GM10847 (cell line): ENCODE data around the gene WDR86.

Experiments used
- POLR2A ChIP-seq: IDR thresholded peaks from 2 replicates; pipeline ENCODE4 v1.6.1; 2011; ENCODE audit not compliant: insufficient read length; ENCODE audit errors: extremely low read depth

The WDR86 gene

DNA sequence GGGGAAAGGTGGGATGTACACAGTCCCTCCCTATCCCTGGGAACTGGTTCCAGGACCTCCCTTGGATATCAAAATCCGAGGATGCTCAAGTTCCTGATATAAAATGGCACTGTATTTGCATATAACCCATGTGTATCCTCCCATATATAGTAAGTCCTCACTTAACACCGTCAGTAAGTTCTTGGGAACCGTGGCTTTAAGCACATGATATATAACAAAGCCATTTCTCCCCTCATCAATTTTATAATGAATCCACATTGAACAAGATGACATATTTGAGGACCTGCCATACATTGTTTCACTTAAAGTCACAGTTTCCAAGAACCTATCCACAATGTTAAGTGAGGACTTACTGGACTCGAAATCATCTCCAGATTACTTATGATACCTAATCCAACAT is 24.7 kb upstream of the WDR86 start:
- no peak for TF ChIP-seq POLR2A

DNA sequence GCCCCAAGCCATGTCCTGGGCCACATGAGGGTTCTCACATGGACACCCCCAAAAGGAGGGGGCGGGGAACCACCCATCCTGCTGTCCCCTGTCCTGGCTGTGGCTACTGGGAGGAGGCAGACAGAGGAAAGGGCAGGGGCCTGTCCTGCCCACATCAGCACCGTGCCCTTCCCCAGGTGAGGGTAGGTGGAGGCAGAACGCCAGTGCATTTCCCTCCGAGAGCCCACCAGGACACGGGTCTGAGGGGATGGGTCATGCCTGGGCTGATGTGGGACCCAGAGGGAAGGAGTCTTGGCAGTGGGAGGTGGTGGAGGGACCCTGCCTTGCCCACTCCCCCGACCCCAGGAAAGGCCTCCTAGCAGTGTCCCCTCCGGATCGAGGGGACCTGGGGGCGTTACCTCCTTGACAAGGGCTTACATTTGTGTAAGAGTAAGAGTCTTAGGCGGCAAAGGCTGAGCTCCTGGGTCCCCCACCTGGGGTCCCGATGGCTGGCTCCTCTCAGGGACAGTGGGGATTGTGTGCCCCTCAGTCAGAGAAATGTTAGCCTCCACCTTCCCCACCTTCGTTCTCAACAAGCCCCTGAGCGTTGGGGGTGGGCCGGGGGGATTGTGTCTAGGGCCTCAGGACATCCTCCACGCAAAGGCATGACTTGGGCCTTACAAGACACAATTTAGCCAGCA is 24.0 kb upstream of the WDR86 start:
- no peak for TF ChIP-seq POLR2A

DNA sequence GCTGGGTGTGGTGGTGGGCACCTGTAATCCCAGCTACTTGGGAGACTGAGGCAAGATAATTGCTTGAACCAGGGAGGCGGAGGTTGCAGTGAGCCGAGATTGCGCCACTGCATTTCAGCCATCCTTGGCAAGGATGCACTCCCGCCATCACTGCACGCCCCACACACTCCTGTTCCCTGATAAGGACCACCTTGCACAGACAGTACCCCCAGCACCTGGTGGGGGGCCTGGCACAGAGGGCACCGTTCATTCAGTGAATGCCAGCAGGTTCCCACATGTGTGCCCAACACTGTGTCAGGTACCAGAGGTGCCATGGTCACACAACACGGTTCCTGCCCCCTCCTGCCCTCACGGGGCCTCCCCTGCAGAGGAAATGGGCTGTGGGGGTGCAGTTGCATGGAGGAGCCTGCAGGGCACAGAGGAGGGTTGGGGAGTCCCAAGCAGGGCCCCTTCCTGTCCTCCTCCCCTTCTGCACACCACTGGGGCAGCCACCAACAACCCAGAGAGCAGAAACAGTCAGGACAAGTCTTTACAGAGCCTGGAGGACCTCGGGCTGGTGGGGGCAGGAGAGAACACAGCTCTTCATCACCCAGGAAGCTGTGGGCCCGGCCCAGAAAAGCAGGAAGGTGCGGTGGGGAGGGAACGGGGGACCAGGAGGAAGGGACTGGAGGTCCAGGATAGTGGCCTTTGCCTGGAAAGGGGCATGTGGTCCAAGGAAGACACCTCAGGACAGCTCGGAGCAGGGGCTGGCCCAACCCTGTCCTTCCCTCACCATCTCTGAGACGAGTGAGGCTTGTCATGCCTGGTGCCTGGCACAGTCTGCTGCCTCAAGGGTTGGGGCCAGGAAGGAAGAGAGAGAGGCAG is 23.1 kb upstream of the WDR86 start:
- TF ChIP-seq POLR2A, result no peak

DNA sequence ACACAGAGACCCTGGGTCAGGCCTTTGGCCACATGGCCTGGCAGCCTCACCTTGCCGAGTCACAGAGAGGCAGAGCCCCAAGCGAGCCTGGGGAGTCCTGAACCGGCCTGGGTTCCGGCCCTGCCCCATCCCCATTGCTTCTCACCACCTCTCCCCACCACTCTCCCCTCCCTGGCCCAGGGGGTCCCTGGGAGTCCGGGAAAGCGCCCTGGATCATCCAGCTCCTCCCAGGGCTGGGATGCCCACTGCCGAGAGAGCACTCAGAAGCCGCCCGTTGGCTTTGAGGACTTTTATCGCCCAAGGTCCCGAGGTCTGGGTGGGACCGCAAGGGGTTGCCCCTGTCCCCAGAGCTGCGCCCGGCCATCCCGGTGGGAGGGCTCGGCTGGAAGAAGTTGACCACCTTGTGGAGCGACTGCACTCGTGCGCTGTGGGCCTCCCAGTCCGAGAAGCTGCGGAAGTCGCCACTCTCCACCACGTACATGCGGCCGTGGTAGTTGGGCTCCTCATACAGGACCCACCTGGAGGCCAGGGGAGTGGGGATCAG is 22.0 kb upstream of the WDR86 start:
- no peak for TF ChIP-seq POLR2A

DNA sequence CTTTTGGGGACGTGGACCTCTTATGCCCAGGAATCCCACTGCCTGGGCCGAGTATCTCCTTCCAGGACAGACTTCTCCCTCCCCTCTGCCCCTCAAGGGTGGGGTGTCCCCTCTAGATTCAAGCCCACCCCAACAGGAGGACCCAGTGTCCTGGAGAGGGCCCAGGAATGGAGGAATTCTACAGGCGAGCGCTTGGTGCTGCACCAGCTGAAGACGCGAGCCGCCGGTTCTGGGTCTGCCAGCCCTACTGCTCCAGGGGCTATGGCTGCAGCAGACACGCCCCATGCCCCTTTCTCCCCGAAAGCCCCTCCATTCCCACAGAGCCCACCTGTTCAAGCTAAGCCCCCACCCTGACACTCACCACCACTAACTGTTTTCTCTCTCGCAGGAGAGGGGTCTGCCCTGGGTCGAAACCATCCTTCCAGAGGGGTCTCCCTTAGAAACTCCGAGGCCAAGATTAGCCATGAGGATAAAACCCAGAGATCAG is 21.5 kb upstream of the WDR86 start:
- no peak for TF ChIP-seq POLR2A

DNA sequence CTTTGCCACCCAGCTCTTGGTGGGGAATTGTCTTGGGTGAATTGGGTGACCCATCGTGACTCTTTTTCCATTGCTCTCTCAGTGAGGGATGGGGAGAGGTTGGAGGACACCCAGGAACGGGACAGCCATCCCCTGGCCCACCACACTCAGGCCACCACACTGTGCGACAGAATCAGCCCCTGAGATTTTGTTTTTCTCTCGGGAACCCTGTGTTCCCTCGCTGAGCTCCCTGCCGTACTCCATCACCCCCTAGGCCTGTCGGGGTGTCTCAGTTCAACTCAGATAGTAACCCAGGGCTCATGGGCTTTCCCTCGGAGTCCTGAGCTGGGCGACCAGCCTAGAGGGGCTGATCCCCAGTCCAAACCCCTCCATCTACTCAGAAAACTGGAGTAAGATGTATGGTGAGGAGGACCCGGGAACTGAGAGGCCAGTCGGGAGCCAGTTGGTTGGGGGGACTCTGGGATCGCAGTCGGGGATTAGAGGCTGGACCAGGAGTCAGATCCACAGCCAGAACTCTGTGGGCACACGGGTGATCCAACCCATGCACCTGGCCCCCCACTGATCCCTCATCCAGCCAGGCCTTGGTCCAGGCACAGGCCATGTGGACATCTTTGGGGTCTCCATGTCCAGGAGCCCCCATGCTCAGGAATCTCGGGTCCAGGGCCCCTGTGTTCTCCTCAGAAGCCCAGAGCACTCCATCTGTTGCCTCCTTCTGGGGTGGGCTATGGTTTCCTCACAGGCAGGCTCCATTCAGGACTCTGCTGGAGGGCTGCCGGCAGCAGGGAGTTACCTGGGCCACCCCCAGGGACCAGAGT is 20.8 kb upstream of the WDR86 start:
- no peak for TF ChIP-seq POLR2A

DNA sequence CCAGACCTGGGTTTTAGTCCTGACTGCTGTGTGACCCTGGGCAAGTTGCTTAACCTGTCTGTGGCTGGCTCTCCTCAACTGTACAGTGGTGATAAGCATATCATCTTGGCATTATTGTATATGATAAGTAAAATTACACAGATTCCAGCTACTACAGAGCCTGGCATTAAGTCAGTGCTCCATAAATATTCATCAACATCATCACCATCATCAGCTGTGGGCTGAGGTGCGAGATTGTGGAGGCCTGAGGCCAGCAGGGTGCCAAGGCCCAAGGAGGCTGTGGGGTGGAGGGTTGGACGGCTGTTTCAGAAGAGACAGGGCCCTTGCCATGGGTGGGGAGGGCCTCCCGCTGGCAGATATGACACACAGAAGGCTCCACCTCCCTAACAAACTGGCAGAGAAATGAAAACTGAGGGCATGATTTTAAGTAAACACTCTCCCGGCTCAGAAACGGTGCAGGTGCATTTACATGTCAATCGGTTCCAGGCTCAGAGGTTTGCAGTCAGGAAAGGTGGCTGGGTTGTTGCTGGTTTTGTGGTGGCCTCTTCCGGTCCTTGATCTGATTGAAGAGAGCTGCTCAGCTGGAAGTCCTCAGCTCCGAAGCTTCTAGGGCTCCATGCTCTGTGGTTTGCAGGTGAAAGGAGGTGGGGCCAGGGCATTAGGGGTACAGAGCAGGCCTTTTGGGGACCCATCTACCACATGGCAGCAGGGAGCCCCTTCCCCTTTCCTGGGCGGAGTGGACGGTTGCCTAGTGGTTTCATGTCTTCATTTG is 19.9 kb upstream of the WDR86 start:
- TF ChIP-seq POLR2A, result no peak

DNA sequence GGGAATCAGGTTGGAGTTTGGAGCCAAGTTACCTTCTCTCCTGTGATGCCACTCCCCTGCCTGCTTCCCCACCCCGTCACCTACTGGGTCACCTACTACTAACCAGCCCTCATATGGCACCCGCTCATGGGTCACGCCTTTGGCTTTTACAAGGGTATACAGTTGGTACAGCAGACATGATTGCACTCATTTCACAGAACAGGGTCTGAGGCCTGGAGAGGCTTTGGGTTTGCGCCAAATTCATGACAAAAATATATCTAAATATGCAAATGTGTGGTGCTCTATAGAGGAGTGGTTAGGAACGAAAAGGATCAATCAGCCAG is 19.4 kb upstream of the WDR86 start:
- TF ChIP-seq POLR2A, result no peak

DNA sequence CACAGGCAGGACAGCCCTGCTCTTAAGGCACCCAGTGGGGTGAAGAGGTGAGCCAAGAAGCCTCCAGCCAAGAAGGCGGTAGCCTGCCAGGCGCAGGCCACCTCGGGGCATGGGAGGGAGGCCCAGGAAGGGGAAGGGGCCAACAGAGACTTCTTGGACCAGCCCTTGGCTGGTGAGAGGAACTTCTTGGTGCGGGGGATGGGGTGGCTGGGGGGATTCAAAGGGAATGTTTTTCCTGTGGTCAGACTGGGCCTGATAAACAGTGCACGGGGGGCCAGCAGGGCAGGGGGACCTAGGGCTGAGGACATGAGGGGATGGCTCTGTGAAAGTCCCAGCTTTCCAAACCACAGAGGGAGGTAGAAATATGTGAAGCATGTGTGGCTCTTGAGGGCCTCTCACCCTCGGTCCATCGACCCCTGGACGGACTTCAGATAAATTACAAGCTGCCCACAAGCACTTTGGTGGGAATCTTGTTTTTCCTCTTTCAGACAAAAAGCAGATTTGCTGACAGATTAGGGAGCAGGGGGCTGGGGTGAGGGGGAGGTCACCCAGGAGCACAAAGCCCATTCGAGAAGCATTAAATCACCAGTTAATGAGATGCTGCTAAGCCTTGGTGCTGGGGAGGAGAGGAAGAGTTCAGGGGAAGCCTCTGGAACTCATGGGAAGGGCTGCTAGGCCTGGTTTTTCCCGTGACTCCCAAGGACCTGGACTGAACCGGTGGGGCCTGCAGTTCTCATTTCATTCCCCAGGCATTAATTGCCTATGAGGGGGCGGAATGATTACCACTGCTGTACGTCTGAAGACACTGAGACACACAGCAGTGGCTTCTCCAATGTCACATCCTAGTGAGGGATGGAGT is 18.8 kb upstream of the WDR86 start:
- no peak for TF ChIP-seq POLR2A

DNA sequence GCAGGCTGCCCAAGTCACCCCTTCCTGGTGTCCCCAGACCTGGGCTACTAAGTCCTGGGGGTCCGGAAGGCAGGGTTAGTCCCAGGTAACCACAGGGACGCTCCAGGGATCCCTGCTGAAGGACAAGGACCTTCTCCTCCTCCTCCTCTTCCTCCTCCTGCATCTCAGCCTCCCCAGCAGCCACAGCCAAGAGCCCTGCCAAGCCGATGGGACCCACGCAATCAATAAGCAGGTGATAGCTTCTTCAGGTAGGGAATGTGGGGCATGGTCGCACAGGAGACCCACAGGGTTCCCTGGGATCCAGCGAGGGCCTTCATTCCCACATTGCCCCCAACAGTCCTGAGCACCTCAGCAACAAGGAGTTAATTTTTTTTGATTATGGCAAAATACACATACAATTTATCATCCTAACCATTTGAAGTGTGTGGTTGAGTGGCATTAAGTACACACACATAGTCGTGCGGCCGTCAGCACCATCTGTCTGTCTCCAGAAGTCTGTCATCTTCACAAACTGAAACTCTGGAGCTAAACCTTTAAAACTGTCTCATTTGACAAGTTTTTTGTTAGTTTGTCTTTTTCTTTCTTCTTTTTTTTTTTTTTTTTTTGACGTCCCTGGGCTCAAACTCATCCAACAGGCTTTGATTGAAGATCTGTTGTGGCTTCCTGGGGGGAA is 18.0 kb upstream of the WDR86 start:
- TF ChIP-seq POLR2A, result no peak

DNA sequence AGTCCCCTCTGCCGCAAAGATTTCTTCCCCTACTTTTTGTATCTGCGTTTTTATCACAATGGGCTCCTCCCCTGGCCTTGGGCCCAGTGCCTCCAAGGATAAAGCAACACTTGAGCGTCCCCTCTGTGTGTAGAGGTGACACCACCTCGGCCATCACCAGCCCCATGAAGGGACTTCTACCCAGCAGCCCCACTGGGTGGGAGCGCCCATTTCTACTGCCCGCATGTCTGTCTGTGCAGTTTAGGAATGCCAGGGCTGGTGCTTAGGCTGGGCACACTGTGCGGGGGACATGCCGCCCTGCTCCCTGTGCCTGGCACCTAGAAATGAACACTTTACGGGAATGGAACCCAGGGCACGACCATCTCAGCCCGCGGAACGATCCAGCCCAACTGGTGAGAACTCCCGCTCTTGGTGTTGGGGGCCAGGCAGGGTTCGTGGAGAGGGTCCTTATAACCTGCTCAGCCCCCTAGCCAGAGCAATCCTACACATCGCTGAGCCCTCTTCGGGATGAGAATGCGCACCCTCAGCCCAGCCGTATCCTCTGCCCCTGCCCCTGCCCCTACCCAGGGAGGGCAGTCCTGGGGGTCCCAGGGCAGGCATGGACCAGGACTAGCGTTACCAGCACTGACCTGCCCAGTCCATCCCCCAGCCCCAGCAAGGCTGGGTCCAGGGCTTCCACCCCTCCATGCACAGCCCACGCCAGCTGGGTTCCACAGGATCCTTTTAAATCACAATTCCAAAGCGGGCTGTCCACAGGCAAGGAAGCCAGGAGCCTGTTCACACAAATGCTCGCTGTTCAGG is 17.3 kb upstream of the WDR86 start:
- TF ChIP-seq POLR2A, result no peak

DNA sequence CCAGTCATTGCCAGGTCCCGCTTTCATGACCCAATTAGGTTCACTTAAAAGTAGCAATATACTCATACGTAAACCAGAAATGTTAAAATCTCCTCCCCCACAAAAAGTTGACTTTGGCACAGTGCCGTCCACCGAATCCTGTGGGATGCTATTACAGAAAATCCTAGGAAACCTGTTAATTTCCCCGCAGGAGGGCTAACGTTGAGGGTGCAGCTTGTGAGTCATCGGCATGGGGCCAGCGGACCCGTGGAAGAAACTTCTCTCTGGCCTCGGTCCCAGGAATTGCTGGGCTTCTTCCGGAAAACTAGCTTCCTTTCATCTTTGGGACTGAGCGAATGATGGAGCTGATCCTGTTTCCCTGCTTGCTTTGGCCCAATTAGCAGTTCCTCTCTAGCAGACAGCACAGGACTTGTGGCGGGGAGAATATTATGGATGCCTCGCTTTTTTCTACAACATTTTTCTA is 16.6 kb upstream of the WDR86 start:
- TF ChIP-seq POLR2A, result no peak

DNA sequence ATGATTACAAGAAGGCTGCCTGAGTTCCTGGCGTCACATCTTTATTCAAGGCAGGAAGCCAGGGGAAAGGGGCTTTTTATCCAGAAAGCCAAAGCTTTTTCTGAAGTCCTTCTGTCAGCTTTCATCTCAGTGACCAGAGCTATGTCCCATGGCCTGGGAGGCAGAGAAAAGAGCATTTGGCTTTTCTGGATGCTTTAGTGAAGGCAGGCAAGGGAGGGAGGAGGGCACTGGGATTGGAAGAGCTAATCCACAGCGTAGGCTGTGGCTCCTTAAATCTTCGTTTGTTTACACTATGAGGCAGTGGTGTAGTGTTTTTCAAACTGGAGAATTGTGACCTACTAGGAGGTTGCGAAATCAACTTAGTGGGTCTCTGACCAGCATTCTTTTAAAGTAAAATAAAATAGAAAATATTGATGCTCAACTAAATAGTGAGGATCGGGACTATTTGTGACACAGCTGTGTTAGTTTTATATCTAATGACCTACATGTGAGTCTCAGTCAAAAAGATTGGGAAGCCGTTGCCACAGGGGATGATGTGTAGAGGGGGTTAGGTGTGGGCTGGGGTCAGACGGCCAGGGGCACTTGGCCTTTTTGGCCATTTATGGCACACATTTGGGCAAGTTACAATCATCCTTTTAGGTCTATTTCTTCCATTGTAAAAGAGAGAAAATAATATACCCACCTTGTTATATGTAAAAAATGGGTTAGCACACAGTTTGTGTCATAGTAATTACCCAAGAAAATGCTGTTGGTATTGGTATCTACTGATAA is 16.0 kb upstream of the WDR86 start:
- TF ChIP-seq POLR2A, result no peak
